HG03039 (cell line): ENCODE data around the gene MOB3B.
A peak's percentile ranks its signal among the peaks of the same experiment; 100 is the strongest.

Experiments
- ATAC-seq: cut with Tn5 transposase; IDR thresholded peaks from one replicate; pipeline ENCODE4 v1.9.1; 2021; ENCODE audit warnings: mild to moderate bottlenecking, moderate library complexity; ENCODE audit not compliant: unreplicated experiment

MOB3B gene

DNA sequence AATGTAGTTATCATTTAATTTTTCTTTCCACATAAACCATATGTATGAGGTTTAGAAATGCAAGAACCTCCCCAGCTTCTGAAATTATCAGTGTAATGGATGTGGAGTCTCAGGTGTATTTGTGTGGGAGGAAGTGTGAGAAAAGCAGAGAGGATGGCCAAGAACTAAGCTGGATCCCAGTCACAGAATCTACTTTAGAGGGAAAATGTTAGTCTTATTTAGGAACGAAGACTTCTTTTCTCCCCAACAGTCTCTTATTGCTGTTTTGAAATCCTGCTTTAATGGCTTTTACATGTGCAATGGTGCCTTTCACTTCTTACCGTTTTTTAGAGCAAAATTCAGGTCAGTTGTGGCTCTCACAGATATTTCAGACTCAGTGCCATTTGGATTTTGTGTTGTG is 235.6 kb downstream of the MOB3B start:
- no peak for ATAC-seq

DNA sequence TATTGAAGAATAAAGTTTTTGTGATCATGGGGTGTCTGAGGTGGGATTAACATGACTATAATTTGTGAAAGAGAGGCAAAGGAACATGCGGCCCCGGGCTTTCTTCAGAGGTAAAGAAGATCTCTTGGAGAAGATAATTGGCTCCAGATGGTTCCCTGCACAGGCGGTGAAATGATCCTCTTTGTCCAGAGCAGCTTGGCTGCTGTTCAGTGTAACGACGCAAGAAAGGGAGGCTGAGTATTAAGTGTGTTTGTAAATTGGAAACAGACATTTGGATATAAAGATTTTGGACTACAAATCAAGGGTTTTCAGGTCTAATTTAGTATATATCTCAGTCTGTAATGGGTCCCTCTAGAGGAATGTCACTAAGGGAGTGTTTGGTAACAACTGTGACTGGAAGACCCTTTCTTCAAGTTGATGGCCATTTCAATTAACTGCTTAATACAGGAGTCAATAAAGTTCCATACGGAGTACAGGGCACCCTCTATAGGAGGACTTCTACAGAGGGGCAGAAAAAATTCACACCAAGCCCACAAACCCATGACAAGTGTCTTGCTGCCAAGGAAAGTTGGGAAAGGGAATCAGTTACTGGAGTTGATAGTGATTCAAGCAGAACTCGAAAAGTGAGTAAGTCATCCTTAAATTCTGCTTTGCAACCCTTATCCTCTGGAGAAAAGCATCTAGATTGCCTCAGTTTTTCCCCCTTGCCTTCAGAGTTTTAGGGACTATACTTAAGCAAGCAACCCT is 236.8 kb downstream of the MOB3B start:
- ATAC-seq: no peak

DNA sequence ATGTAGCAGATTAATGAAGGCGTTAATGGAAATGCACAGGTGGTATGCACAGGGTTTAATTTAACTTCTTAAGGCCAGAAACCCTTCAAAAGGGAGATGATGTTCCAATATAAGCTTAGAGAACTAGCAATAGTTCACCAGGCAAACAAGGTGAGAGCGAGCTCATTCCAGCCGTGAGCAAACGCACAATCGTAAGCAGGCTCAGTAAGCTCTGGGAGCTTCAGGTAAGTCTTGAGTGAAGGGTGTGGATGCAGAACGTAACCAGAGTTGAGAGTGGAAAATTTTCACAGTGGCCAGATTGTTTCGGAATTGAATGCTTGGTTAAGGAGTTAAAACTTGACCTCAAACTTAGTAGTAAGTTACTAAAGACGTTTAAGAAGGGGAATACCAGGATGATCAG is 238.3 kb downstream of the MOB3B start:
- ATAC-seq: no peak

DNA sequence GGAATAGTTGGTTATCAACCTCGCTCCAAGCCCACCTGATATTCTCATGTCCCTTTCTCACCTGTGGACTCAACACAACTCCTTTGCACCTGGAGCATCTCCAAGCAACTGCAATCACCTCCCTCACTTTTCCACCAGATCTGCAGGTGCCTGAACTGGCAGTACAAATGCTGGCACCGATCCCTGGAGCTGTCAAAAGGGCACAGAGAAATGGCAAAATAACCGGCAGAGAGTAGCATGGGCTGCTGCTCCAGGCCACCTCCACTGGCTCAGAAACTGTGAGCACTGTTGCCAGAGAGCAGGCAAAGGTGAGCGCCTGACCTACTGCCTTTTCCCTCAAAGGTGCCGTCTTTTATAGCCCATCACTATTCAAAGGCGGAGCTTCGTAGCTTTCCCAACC is 247.3 kb downstream of the MOB3B start:
- ATAC-seq: no peak

DNA sequence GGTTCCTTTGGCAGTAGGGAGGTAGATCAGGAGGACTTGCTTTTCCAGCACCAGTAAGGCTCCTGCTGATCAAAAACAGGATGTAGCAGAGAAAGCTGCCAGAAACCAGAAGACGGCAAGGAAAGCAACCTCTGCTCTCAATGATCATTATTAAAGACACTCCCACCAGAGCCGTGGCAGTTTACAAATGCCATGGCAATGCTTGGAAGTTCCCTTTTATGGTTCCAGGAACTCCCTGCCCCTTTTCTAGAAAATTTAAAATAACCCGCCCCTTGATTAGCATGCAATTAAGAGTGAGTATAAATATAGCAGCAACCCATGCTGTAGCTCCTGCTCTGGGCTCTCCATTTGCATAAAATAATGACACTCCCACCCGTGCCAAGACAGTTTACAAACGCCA is 248.8 kb downstream of the MOB3B start:
- no peak for ATAC-seq

DNA sequence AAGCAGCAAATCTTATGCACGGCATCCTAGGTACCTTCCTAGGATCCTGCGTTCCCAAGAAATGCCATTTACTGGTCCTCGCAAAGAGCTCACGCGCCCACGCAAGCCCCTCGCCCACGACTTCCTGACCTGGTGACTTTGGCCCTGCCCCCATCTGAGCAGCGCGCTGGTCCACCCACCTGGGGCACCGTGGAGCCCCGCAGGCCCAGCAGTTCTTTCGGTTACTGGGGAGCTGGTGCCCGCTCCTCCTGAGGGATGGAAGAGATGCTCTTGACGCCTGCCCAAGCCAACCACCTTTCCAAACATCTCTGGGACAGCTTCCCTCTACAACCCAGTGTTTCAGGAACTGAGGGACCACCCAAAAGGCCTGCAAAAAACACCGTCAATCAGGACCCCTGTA is 249.4 kb downstream of the MOB3B start:
- ATAC-seq: no peak

DNA sequence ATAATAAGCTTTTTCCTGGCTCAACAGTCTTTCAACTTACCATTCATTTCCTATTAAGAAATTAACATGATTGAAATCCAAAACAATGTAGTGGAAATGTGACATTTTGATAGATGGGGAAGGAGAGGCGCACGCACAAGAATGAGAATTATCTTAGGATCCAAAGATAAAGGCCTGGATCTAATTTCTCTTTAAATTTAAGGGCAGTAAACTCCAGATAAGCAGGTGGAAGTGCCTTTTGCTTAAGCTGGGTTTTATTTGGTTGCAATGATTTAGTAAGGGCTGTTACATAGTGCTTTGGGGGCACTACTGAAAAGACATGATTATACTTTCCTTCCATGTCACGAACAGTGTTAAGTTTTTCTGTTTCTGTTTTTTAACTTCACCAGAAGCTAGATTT is 250.0 kb downstream of the MOB3B start:
- ATAC-seq: no peak

DNA sequence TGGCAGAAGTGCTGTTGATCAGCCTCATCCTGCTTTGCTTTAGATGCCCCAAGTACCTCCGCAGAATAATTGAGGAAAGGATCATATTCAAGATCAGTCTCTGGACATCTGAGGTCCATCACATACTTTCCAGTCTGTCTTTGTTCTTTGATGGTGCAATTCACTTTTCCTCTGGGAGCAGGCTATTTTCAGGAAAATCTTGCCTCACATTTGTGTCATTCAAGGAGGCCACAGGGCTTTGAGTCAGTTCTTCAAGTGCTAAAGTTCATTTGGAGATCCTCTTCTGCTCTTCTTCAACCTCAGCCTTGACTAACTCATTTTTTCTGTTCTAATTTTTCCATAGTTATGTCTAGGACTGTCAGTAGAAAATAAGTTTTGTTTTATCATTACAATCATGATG is 251.2 kb downstream of the MOB3B start:
- ATAC-seq: no peak

DNA sequence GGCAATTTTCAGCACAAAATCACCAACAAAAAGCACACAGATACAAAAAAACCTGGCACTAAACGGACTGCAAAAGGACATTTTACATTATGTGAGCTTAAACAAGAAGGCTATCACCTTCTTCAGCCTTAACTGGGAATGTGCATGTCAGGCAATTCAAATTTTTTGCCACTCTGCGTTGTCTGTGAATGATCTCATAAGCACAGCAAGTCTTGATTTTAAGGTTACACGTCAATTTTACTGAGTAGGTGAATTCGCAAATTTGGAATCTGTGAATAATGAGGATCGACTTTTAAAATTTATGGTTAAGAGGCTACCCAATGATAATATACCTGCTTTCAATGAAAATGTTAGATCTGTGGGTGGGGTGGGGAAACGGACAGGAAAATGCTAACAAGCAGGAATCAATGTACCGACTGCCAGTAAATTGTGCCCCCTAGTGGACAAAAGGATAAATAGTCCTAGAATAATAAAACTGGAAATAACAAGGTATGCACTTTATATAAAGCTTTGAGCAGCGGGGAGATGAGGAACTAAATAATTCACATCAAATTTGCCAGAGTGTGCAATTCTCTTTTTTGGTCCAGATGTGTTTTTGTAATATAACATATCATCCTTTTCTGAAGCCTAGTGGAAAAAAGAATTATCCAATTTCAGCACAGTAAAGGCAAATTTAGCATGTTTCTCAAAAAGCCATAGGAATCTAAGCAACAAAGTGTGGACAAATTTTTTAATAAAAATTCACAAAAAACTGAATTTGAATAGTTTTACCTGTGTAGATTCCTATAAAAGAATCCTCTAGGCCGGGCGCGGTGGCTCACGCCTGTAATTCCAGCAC is 253.2 kb downstream of the MOB3B start:
- peak; percentile 65 for ATAC-seq
